ENCODE measurements around the gene RAB31.

GRCh38 chr18:9792565-9793245 is 84.6 kb downstream of the RAB31 start:
- no peak for TF ChIP-seq POLR2A (IDR thresholded peaks at IDR 0.05; ENCODE audit: low read length)
- peak; percentile 14; the same call in 1 of the 3 replicates for TF ChIP-seq CTCF (IDR thresholded peaks at IDR 0.05)
- no peak for TF ChIP-seq BCL3 (IDR thresholded peaks at IDR 0.05)
- no peak for TF ChIP-seq TP53 (CRISPR knock-in tag; IDR thresholded peaks at IDR 0.05)
- TF ChIP-seq ESRRA (IDR thresholded peaks at IDR 0.05; ENCODE audit: borderline replicate concordance, low read length): no peak

Measured in A549 (cell line).